ENCODE data around the gene ELMO2. TPM values are rescaled to one million over a fixed set of nuclear protein-coding genes. Genes with fewer than 3 reads are reported as not detected.

The ELMO2 gene
- total and polyA plus RNA-seq, 9 of the 15 experiments (the other 6 are each of a cell fraction or from before 2014, with no cell fraction given): 7.5 to 21.5 (median 15.9) TPM

GRCh38 chr20:46342451-46343347 lies 63.7 kb downstream of the ELMO2 start:
- H3K4me3 ChIP-seq: no peak overlapping the region
- H3K4me2 ChIP-seq (ENCODE audit: insufficient read depth, low read length): no peak overlapping the region
- ChIA-PET POLR2A (interaction anchor here (0.6 to 1.5 kb wide), 4 partner anchors 10 to 163 kb away, joined by 3 to 6 read pairs (median 3); no protein-coding TSS in a partner anchor), CTCF (ENCODE audit: low intra/inter-chr PET ratio) (no interaction called here)
- H3K4me1 ChIP-seq (replicated peaks in 1 of 2; ENCODE audit: control insufficient read depth in 2 of 2, insufficient read depth in 2 of 2, low read length in 2 of 2): peaks cover 0 to 3% of the 10 kb centered on the region in 2 experiments; a peak in 2 of 5 replicates
- peaks cover 8% of the 10 kb centered on the region for H4K20me1 ChIP-seq (replicated peaks; ENCODE audit: control insufficient read depth, insufficient read depth, low read length)
- H3K9ac ChIP-seq (ENCODE audit: insufficient read depth in 1 of 2, low read depth in 2 of 2, low read length in 2 of 2): no peak overlapping the region
- WGBS (ENCODE audit: insufficient coverage, low coverage, missing lambda C conversion rate): 11% methylated on average over 16 of the region's 17 CpGs
- no peak for DNase-seq (ENCODE audit: extremely low read depth in 1 of 4, low spot score in 3 of 4)
- H3K9me1 ChIP-seq (ENCODE audit: control insufficient read depth, insufficient read depth, low read length): no peaks in the 10 kb centered on the region
- H3K36me3 ChIP-seq (ENCODE audit: control insufficient read depth, insufficient read depth, low read length): peaks cover 3% of the 10 kb centered on the region; the same call in 2 of the 3 replicates
- peaks cover 25 to 48% of the 10 kb centered on the region in 2 experiments; a peak in 4 of 5 replicates for H3K27me3 ChIP-seq (ENCODE audit: control insufficient read depth in 2 of 2, insufficient read depth in 2 of 2, low read length in 2 of 2)
- no TSS peak for BruUV-seq (replicated peaks)
- H2AFZ ChIP-seq (ENCODE audit: low read depth, low read length): no peak overlapping the region
- ATAC-seq: no peak
- intact Hi-C loops (cut with micrococcal nuclease): no loop called here
- H3K79me2 ChIP-seq (ENCODE audit: control insufficient read depth, insufficient read depth, low read length): no peaks in the 10 kb centered on the region
- in situ Hi-C loops (cut with MboI): no loop called here
- H3K9me3 ChIP-seq (replicated peaks; ENCODE audit: control insufficient read depth, insufficient read depth, low read depth, low read length): no peaks in the 10 kb centered on the region
- no peak for FAIRE-seq
- TF ChIP-seq ZZZ3 (IDR thresholded peaks at IDR 0.05) (no peak), ZKSCAN1 (IDR thresholded peaks at IDR 0.05; ENCODE audit: low read depth, low read length) (peak; percentile 73), NFIC (IDR thresholded peaks at IDR 0.05) (0 out of 2 replicates have a peak, but pooled peaks have one; percentile 7), ZBTB9 (CRISPR knock-in tag; IDR thresholded peaks at IDR 0.05) (no peak)
- no peak overlapping the region for H3K27ac ChIP-seq (ENCODE audit: extremely low read depth, low read depth, low read length)
